Dedifferentiated amniotic fluid mesenchymal stem cell (primary cell): Measurements from ENCODE around the gene DPPA2.
"Not testable (repeated sequence)": the region's sequence is repeated elsewhere in the genome, so short reads cannot be mapped to it uniquely, and the experiment has no call there.

ENCODE experiments used
- DNase-seq: peaks from one replicate; pipeline ENCODE4 v3.0.0-alpha.2; 2016; ENCODE audit errors: extremely low spot score

Gene DPPA2

GRCh38 chr3:109316162-109316730, at the start of gene DPPA2:
TSS of gene DPPA2 (minus strand) at chr3:109316517. CDS start at chr3:109314542, 1,975 bp downstream.
- no peak for DNase-seq

- DNase-seq, result no peak
These were observed 47.8 kb upstream of the DPPA2 start for GRCh38 chr3:109364088-109364487.

GRCh38 chr3:109363634-109364033, 47.3 kb upstream of the DPPA2 start:
- no peak for DNase-seq

GRCh38 chr3:109362823-109363222, 46.5 kb upstream of the DPPA2 start:
- DNase-seq, result no peak

- DNase-seq, result not testable (repeated sequence)
These were observed 42.5 kb upstream of the DPPA2 start for GRCh38 chr3:109358809-109359208.

GRCh38 chr3:109356442-109357155, 40.3 kb upstream of the DPPA2 start:
- DNase-seq, result no peak

GRCh38 chr3:109355625-109356441, 39.5 kb upstream of the DPPA2 start:
- no peak for DNase-seq

GRCh38 chr3:109353057-109353456, 36.7 kb upstream of the DPPA2 start:
- DNase-seq, result no peak

GRCh38 chr3:109351231-109351630, 34.9 kb upstream of the DPPA2 start:
- no peak for DNase-seq

GRCh38 chr3:109346770-109347295, 30.5 kb upstream of the DPPA2 start:
- DNase-seq, result no peak

- no peak for DNase-seq
These were observed 29.8 kb upstream of the DPPA2 start for GRCh38 chr3:109346099-109346498.

- DNase-seq, result no peak
These were observed 23.7 kb upstream of the DPPA2 start for GRCh38 chr3:109339714-109340648.

- no peak for DNase-seq
These were observed 22.9 kb upstream of the DPPA2 start for GRCh38 chr3:109339197-109339596.

GRCh38 chr3:109338322-109338721, 22.0 kb upstream of the DPPA2 start:
- DNase-seq, result no peak

GRCh38 chr3:109337393-109337792, 21.1 kb upstream of the DPPA2 start, which contains the start of gene DPPA4:
TSS of gene DPPA4 (minus strand) at chr3:109337546. CDS start at chr3:109337517, 29 bp downstream.
- no peak for DNase-seq

GRCh38 chr3:109336291-109336861, 20.1 kb upstream of the DPPA2 start:
- no peak for DNase-seq

GRCh38 chr3:109334572-109334971, 18.3 kb upstream of the DPPA2 start:
- DNase-seq, result no peak

- DNase-seq, result no peak
These were observed 15.4 kb upstream of the DPPA2 start for GRCh38 chr3:109331692-109332091.

GRCh38 chr3:109330405-109330804, 14.1 kb upstream of the DPPA2 start:
- DNase-seq, result no peak

GRCh38 chr3:109328202-109328601, 11.9 kb upstream of the DPPA2 start:
- no peak for DNase-seq

- no peak for DNase-seq
These were observed 9.3 kb upstream of the DPPA2 start for GRCh38 chr3:109325657-109326056.
